HG03280 (cell line): ENCODE data around the gene OR2AP1.
A peak's percentile ranks its signal among the peaks of the same experiment; 100 is the strongest.
"Not testable (repeated sequence)": the region's sequence is repeated elsewhere in the genome, so short reads cannot be mapped to it uniquely, and the experiment has no call there.

ENCODE experiments used
- ATAC-seq: cut with Tn5 transposase; IDR thresholded peaks from one replicate; pipeline ENCODE4 v1.9.1; 2021; ENCODE audit warnings: mild to moderate bottlenecking, moderate library complexity; ENCODE audit not compliant: unreplicated experiment

Gene OR2AP1

GRCh38 chr12:55572168-55572567 lies at the start of gene OR2AP1:
TSS of gene OR2AP1 (plus strand) at chr12:55572468. CDS start at chr12:55574415, 1,947 bp downstream.
- ATAC-seq = no peak

- ATAC-seq = not testable (repeated sequence)
Measured at GRCh38 chr12:55548235-55548634, 24.0 kb upstream of the OR2AP1 start.

GRCh38 chr12:55548756-55549155 lies 23.5 kb upstream of the OR2AP1 start:
- no peak for ATAC-seq

GRCh38 chr12:55549302-55549701 lies 23.0 kb upstream of the OR2AP1 start, which contains the start of gene OR6C4:
TSS of gene OR6C4 (plus strand) at chr12:55549602. CDS start at chr12:55551227, 1,625 bp downstream.
- no peak for ATAC-seq

GRCh38 chr12:55554296-55554695 lies 18.0 kb upstream of the OR2AP1 start:
- no peak for ATAC-seq

GRCh38 chr12:55570060-55570459 lies 2.2 kb upstream of the OR2AP1 start:
- not testable (repeated sequence) for ATAC-seq

- ATAC-seq = not testable (repeated sequence)
Measured at GRCh38 chr12:55570689-55571088, 1.6 kb upstream of the OR2AP1 start.

- ATAC-seq = no peak
Measured at GRCh38 chr12:55582066-55582465, 9.8 kb downstream of the OR2AP1 start.

- ATAC-seq = no peak
Measured at GRCh38 chr12:55585817-55586216, 13.5 kb downstream of the OR2AP1 start.

GRCh38 chr12:55590152-55590551 lies 17.9 kb downstream of the OR2AP1 start:
- ATAC-seq = not testable (repeated sequence)

GRCh38 chr12:55607821-55608594 lies 35.7 kb downstream of the OR2AP1 start:
- ATAC-seq = no peak

GRCh38 chr12:55610598-55610997 lies 38.3 kb downstream of the OR2AP1 start:
- ATAC-seq = no peak

- no peak for ATAC-seq
Measured at GRCh38 chr12:55612646-55613045, 40.4 kb downstream of the OR2AP1 start.

GRCh38 chr12:55614764-55615163 lies 42.5 kb downstream of the OR2AP1 start:
- ATAC-seq = no peak

- ATAC-seq = peak; percentile 86
Measured at GRCh38 chr12:55619354-55620138, 47.3 kb downstream of the OR2AP1 start.

- ATAC-seq = no peak
Measured at GRCh38 chr12:55624056-55624455, 51.8 kb downstream of the OR2AP1 start.
